ENCODE data around the gene MYO18B. TPM values are rescaled to one million over a fixed set of nuclear protein-coding genes. Genes with fewer than 3 reads are reported as not detected.

Gene MYO18B
- polyA plus RNA-seq, 1 donor (not counting 4 experiments of a cell fraction or from before 2014, with no cell fraction given): not detected

DNA sequence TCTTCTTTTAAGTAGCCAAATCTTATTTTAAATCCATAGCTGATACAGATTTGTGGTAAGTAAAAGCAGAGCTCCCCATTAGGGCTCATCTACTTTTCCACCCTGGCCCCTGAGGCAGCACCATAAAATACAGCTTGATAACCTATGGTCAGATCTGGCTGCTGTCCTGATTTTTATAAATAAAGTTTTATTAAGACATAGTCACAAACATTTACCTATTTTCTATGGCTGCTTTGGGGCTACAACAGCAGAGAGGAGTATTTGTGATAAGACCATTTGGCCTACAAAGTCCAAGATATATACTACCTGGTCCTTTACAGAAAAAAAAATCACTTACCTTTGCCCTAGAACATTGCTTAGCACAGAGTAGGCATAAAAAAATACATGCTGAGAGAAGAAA is 227.3 kb downstream of the MYO18B start:
- H3K9me1 ChIP-seq (ENCODE audit: control insufficient read depth, extremely low read depth, insufficient read depth, low read length): no peaks in the 10 kb centered on the region
- no peak overlapping the region for H2AFZ ChIP-seq (ENCODE audit: control insufficient read depth, low read length)
- H3K79me2 ChIP-seq (ENCODE audit: control insufficient read depth, insufficient read depth, low read length): no peaks in the 10 kb centered on the region
- H3K4me1 ChIP-seq (ENCODE audit: control insufficient read depth, extremely low read depth, insufficient read depth, low read length): no peaks in the 10 kb centered on the region
- H3K9ac ChIP-seq (ENCODE audit: control insufficient read depth, extremely low read depth, insufficient read depth, low read length): no peak overlapping the region
- H3K27me3 ChIP-seq (ENCODE audit: control insufficient read depth, extremely low read depth, insufficient read depth, low read length): no peaks in the 10 kb centered on the region
- no peaks in the 10 kb centered on the region for H3K36me3 ChIP-seq (ENCODE audit: control insufficient read depth in 2 of 2, extremely low read depth in 1 of 2, insufficient read depth in 2 of 2, low read length in 2 of 2)
- dilution Hi-C loops (cut with MboI; ENCODE audit: extremely low pct_ligation_motif_present, low sequenced_read_pairs): no loop called here
- no peak overlapping the region for H3K27ac ChIP-seq (ENCODE audit: control insufficient read depth, insufficient read depth, low read length)
- TF ChIP-seq EZH2 (IDR thresholded peaks at IDR 0.05; ENCODE audit: low read length): no peak
- H3K4me3 ChIP-seq (ENCODE audit: control insufficient read depth in 2 of 3, extremely low read depth in 1 of 3, insufficient read depth in 2 of 3, low read depth in 1 of 3, low read length in 3 of 3): no peak overlapping the region
- DNase-seq (ENCODE audit: low read depth, low spot score) (no peak), FAIRE-seq (no peak)
- no peaks in the 10 kb centered on the region for H4K20me1 ChIP-seq (ENCODE audit: control insufficient read depth, extremely low read depth, insufficient read depth, low read length)
- no peaks in the 10 kb centered on the region for H3K9me3 ChIP-seq (ENCODE audit: control insufficient read depth, low read depth, low read length)
- no peak overlapping the region for H3K4me2 ChIP-seq (ENCODE audit: control insufficient read depth, extremely low read depth, insufficient read depth, low read depth, low read length)

DNA sequence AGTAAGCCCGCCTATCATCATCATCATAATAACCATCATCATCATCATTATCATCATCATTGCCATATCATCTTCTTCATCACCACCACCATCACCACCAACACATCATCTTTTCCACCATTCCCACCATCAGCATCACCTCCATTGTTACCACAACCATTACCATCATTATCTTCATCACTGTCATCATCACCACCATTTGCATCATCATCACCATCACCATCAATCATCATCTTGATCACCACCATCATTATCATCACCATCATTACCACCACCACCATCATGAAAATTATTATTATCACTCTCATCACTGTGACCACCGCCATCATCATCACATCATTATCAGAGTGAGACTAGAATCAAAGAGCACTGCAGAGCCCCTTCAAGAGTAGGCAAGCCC is 227.9 kb downstream of the MYO18B start:
- TF ChIP-seq, protein P1, sequence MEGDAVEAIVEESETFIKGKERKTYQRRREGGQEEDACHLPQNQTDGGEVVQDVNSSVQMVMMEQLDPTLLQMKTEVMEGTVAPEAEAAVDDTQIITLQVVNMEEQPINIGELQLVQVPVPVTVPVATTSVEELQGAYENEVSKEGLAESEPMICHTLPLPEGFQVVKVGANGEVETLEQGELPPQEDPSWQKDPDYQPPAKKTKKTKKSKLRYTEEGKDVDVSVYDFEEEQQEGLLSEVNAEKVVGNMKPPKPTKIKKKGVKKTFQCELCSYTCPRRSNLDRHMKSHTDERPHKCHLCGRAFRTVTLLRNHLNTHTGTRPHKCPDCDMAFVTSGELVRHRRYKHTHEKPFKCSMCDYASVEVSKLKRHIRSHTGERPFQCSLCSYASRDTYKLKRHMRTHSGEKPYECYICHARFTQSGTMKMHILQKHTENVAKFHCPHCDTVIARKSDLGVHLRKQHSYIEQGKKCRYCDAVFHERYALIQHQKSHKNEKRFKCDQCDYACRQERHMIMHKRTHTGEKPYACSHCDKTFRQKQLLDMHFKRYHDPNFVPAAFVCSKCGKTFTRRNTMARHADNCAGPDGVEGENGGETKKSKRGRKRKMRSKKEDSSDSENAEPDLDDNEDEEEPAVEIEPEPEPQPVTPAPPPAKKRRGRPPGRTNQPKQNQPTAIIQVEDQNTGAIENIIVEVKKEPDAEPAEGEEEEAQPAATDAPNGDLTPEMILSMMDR (optimal IDR thresholded peaks at IDR 0.05 in 1 of 3, IDR thresholded peaks at IDR 0.05 in 1 of 3, conservative IDR thresholded peaks at IDR 0.05 in 1 of 3; ENCODE audit: extremely low read depth in 1 of 3, insufficient read depth in 2 of 3, low read length in 3 of 3): no peak
- TF ChIP-seq EZH2 (IDR thresholded peaks at IDR 0.05; ENCODE audit: low read length): no peak
- no peak overlapping the region for H3K4me3 ChIP-seq (ENCODE audit: control insufficient read depth in 2 of 3, extremely low read depth in 1 of 3, insufficient read depth in 2 of 3, low read depth in 1 of 3, low read length in 3 of 3)
- no peak overlapping the region for H2AFZ ChIP-seq (ENCODE audit: control insufficient read depth, low read length)
- FAIRE-seq (no peak), DNase-seq (ENCODE audit: low read depth, low spot score) (no peak)
- H3K4me1 ChIP-seq (ENCODE audit: control insufficient read depth, extremely low read depth, insufficient read depth, low read length): no peaks in the 10 kb centered on the region
- dilution Hi-C loops (cut with MboI; ENCODE audit: extremely low pct_ligation_motif_present, low sequenced_read_pairs): no loop called here
- H3K9me1 ChIP-seq (ENCODE audit: control insufficient read depth, extremely low read depth, insufficient read depth, low read length): no peaks in the 10 kb centered on the region
- H3K79me2 ChIP-seq (ENCODE audit: control insufficient read depth, insufficient read depth, low read length): no peaks in the 10 kb centered on the region
- H3K36me3 ChIP-seq (ENCODE audit: control insufficient read depth in 2 of 2, extremely low read depth in 1 of 2, insufficient read depth in 2 of 2, low read length in 2 of 2): no peaks in the 10 kb centered on the region
- H3K27ac ChIP-seq (ENCODE audit: control insufficient read depth, insufficient read depth, low read length): no peak overlapping the region
- H3K4me2 ChIP-seq (ENCODE audit: control insufficient read depth, extremely low read depth, insufficient read depth, low read depth, low read length): no peak overlapping the region
- no peaks in the 10 kb centered on the region for H3K27me3 ChIP-seq (ENCODE audit: control insufficient read depth, extremely low read depth, insufficient read depth, low read length)
- H3K9me3 ChIP-seq (ENCODE audit: control insufficient read depth, low read depth, low read length): no peaks in the 10 kb centered on the region
- no peak overlapping the region for H3K9ac ChIP-seq (ENCODE audit: control insufficient read depth, extremely low read depth, insufficient read depth, low read length)
- no peaks in the 10 kb centered on the region for H4K20me1 ChIP-seq (ENCODE audit: control insufficient read depth, extremely low read depth, insufficient read depth, low read length)

DNA sequence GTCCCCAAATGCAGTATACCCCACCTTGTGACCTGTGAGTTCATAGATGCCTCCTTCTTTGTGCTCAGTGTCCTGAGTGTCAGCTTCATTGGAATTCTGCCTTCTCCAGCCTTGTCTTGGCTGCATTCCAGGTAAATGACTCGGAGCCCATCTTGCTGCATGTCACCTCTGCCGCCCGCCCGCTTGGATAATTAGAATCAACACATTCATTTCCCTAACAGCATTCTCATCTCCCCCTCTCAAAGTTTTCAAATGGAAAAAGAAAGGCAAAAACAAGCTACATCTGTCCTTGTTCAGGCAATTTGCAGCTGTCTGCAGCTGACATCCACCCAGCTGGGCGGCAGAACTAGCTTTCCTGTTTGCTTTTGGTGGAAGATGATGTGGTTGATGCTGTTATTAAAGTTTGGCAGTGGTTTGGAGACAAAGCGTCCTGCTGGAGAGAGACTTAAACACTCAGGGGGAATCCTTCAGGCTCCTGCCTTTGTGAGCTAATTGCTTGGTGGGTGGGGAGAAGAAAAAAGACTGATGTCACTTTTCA is 228.5 kb downstream of the MYO18B start:
- Histone ChIP-seq H3K27ac (ENCODE audit: control insufficient read depth, insufficient read depth, low read length) (no peak overlapping the region), H3K9ac (ENCODE audit: control insufficient read depth, extremely low read depth, insufficient read depth, low read length) (no peak overlapping the region), H2AFZ (ENCODE audit: control insufficient read depth, low read length) (no peak overlapping the region), H3K79me2 (ENCODE audit: control insufficient read depth, insufficient read depth, low read length) (no peaks in the 10 kb centered on the region), H4K20me1 (ENCODE audit: control insufficient read depth, extremely low read depth, insufficient read depth, low read length) (no peaks in the 10 kb centered on the region), H3K9me3 (ENCODE audit: control insufficient read depth, low read depth, low read length) (no peaks in the 10 kb centered on the region), H3K4me3 (ENCODE audit: control insufficient read depth in 2 of 3, extremely low read depth in 1 of 3, insufficient read depth in 2 of 3, low read depth in 1 of 3, low read length in 3 of 3) (no peak overlapping the region), H3K36me3 (ENCODE audit: control insufficient read depth in 2 of 2, extremely low read depth in 1 of 2, insufficient read depth in 2 of 2, low read length in 2 of 2) (no peaks in the 10 kb centered on the region), H3K4me1 (ENCODE audit: control insufficient read depth, extremely low read depth, insufficient read depth, low read length) (no peaks in the 10 kb centered on the region), H3K27me3 (ENCODE audit: control insufficient read depth, extremely low read depth, insufficient read depth, low read length) (no peaks in the 10 kb centered on the region), H3K4me2 (ENCODE audit: control insufficient read depth, extremely low read depth, insufficient read depth, low read depth, low read length) (no peak overlapping the region), H3K9me1 (ENCODE audit: control insufficient read depth, extremely low read depth, insufficient read depth, low read length) (no peaks in the 10 kb centered on the region)
- TF ChIP-seq, protein P1 (optimal IDR thresholded peaks at IDR 0.05 in 1 of 3, IDR thresholded peaks at IDR 0.05 in 1 of 3, conservative IDR thresholded peaks at IDR 0.05 in 1 of 3; ENCODE audit: extremely low read depth in 1 of 3, insufficient read depth in 2 of 3, low read length in 3 of 3): no peak
- TF ChIP-seq EZH2 (IDR thresholded peaks at IDR 0.05; ENCODE audit: low read length): no peak
- no peak for FAIRE-seq
- DNase-seq (ENCODE audit: low read depth, low spot score): no peak
- dilution Hi-C loops (cut with MboI; ENCODE audit: extremely low pct_ligation_motif_present, low sequenced_read_pairs): no loop called here

Data from keratinocyte (primary cell).